OCI-LY3 (cell line): Measurements from ENCODE around the gene RPL12.

Experiments
- H2AFZ ChIP-seq: fragments of 200-600, 300-600 bp; shearing (Covaris generic); 2 replicates; pipeline ENCODE4 v1.6.0; 2014; ENCODE audit warnings: antibody characterized with exemption, low read depth, low read length
- H3K27ac ChIP-seq: fragments of 200-600, 300-600 bp; sonication (generic); 2 replicates; pipeline ENCODE4 v1.5.1; 2014; ENCODE audit warnings: mild to moderate bottlenecking, low read length, moderate library complexity, mixed read lengths
- H3K27me3 ChIP-seq: fragments of 200-600, 300-600 bp; sonication (generic); 2 replicates; pipeline ENCODE4 v1.6.1; 2014; ENCODE audit warnings: low read depth, low read length, mixed read lengths
- H3K36me3 ChIP-seq: fragments of 200-600, 300-600 bp; sonication (generic); replicated peaks from 2 replicates; pipeline ENCODE3; 2014; ENCODE audit warnings: low read depth, low read length, mixed read lengths
- H3K4me1 ChIP-seq: fragments of 300-600, 200-600 bp; sonication (generic); 2 replicates; pipeline ENCODE4 v1.6.1; 2014; ENCODE audit warnings: low read length, mixed read lengths
- H3K4me2 ChIP-seq: fragments of 200-600, 300-600 bp; sonication (generic); 2 replicates; pipeline ENCODE4 v1.6.1; 2014; ENCODE audit warnings: low read length, mixed read lengths
- H3K4me3 ChIP-seq: fragments of 300-600, 200-600 bp; sonication (generic); 2 replicates; pipeline ENCODE4 v1.5.1; 2014; ENCODE audit warnings: antibody characterized with exemption, mild to moderate bottlenecking, low read length, moderate library complexity
- H3K79me2 ChIP-seq: fragments of 300-600, 200-600 bp; shearing (Covaris generic); 2 replicates; pipeline ENCODE4 v1.6.1; 2014; ENCODE audit warnings: mild to moderate bottlenecking, low read length, mixed read lengths
- H3K9ac ChIP-seq: fragments of 300-600, 200-600 bp; shearing (Covaris generic); 2 replicates; pipeline ENCODE4 v1.6.0; 2014; ENCODE audit warnings: mild to moderate bottlenecking, low read length, moderate library complexity
- H3K9me3 ChIP-seq: fragments of 200-600, 300-600 bp; shearing (Covaris generic); 2 replicates; pipeline ENCODE4 v1.6.1; 2014; ENCODE audit warnings: low read length, mixed read lengths; ENCODE audit not compliant: insufficient read depth
- H4K20me1 ChIP-seq: fragments of 200-600, 300-600 bp; sonication (generic); 2 replicates; pipeline ENCODE4 v1.6.1; 2016; ENCODE audit warnings: low read length, mixed read lengths; ENCODE audit not compliant: insufficient read depth
- EZH2phosphoT487 ChIP-seq: fragments of 200-600 bp; shearing (Covaris generic); IDR thresholded peaks from 2 replicates; pipeline ENCODE4 v1.6.1; 2018; ENCODE audit warnings: antibody characterized with exemption, mixed run types, low read depth
- TF ChIP-seq, protein P1 (sequence below): fragments of 200-600, 300-600 bp; sonication (generic); IDR thresholded peaks from 2 replicates; pipeline ENCODE4 v1.5.1; 2014; ENCODE audit warnings: antibody characterized with exemption, low read length, low read depth

The RPL12 gene

DNA sequence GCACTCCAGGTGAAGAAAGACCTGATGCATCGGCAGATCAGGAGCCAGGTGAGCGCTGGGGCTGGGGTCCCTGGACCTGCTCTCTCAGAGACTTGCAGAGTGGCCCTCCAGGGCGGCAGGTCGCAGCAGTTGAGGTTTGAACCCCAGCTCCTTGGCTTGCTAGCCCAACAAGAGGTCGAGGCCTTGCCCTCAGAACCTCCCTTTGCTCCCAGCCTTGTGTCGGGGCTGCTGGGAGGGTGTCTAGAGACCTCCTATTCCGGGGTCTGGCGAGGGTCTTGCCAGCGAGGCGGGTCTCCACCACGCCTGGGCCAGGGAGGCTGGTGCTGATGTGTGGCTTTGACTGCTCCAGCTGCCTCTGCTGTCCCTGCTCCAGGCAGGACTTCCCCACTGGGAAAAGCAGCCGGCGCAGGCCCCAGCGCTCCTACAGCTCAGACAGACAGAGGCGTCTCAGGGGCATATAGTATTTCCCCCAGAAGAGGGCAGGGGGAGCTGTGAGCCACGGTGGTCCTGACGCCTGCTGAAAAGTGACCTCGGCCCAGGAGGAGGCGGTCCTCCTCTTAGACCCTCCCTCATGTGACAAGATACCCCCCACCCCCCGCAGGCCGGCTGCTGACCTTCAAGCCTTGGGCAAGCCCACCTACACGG is 38.4 kb upstream of the RPL12 start:
- Histone ChIP-seq H3K9ac (no peak overlapping the region), H2AFZ (no peak overlapping the region), H3K9me3 (no peaks in the 10 kb centered on the region), H3K36me3 (peaks cover 14% of the 10 kb centered on the region), H4K20me1 (no peaks in the 10 kb centered on the region), H3K27me3 (no peaks in the 10 kb centered on the region), H3K4me3 (no peak overlapping the region), H3K4me2 (no peak overlapping the region), H3K4me1 (no peaks in the 10 kb centered on the region), H3K79me2 (no peaks in the 10 kb centered on the region), H3K27ac (no peak overlapping the region)
- TF ChIP-seq, protein P1, sequence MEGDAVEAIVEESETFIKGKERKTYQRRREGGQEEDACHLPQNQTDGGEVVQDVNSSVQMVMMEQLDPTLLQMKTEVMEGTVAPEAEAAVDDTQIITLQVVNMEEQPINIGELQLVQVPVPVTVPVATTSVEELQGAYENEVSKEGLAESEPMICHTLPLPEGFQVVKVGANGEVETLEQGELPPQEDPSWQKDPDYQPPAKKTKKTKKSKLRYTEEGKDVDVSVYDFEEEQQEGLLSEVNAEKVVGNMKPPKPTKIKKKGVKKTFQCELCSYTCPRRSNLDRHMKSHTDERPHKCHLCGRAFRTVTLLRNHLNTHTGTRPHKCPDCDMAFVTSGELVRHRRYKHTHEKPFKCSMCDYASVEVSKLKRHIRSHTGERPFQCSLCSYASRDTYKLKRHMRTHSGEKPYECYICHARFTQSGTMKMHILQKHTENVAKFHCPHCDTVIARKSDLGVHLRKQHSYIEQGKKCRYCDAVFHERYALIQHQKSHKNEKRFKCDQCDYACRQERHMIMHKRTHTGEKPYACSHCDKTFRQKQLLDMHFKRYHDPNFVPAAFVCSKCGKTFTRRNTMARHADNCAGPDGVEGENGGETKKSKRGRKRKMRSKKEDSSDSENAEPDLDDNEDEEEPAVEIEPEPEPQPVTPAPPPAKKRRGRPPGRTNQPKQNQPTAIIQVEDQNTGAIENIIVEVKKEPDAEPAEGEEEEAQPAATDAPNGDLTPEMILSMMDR, result no peak
- TF ChIP-seq EZH2phosphoT487, result no peak

DNA sequence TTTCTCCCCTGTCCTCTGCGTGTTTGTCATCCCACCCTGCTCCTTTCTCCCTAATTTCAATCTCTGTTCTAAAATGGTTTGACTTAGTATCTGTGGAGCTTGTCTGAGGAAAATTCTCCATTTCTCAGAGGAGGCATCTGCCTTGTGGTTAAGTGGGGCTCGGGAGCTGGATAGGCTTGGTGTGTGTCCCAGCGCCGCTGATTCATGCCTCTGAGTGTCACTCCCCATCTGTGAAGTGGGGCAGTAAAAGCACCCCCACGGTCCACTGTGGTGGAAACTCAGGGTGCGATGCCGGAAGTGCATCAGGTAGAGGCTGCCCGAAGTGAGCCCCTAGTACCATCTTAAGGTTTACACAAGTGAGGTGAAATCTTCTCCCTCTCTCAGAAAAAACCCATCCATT is 37.7 kb upstream of the RPL12 start:
- H3K4me1 ChIP-seq, result no peaks in the 10 kb centered on the region
- no peaks in the 10 kb centered on the region for H3K9me3 ChIP-seq
- peaks cover 12% of the 10 kb centered on the region for H3K36me3 ChIP-seq
- H3K79me2 ChIP-seq, result no peaks in the 10 kb centered on the region
- H3K9ac ChIP-seq, result no peak overlapping the region
- H3K27ac ChIP-seq, result no peak overlapping the region
- no peaks in the 10 kb centered on the region for H4K20me1 ChIP-seq
- H3K4me3 ChIP-seq, result no peak overlapping the region
- no peak overlapping the region for H2AFZ ChIP-seq
- TF ChIP-seq, protein P1, result no peak
- no peak for TF ChIP-seq EZH2phosphoT487
- no peaks in the 10 kb centered on the region for H3K27me3 ChIP-seq
- no peak overlapping the region for H3K4me2 ChIP-seq

DNA sequence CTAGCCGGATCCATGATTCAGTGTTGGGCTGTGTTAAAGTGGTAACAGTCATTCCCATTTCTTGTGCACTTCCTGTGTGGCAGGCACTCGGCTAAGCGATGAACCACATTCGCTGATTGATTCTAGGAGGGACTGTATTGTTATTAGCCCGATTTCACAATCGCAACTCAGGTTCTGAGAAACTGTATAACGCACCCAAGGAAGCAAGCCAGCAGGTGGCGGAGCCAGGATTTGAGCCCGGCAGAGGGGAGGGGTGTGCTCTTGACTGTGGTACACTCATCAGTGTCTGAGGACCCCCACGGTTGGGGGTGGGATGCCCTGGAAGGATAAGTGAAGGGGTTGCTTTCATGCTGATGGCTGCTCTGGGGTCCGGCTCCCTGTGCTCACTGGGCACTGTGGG is 34.8 kb upstream of the RPL12 start:
- no peak overlapping the region for H3K9ac ChIP-seq

DNA sequence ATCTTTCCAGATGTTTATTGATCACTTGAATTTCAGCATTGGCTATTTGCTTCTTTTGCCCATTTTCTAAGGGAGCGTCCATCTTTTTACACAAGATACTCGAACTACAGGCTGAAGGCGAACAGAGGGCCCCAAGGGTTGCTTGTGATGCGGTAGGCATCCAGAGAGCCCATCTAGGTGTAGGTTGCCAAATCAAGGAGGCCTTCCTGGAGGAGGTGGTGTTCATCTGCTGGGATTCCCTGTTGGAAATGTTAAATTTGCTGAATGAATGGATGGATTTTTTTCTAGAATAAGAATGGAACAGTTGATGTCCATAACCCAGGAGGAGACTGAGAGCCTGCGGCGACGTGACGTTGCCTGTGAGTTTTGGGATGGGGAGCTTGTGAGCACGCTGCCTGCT is 31.5 kb upstream of the RPL12 start:
- Histone ChIP-seq H2AFZ (no peak overlapping the region), H3K9ac (no peak overlapping the region), H3K27me3 (no peaks in the 10 kb centered on the region), H4K20me1 (no peaks in the 10 kb centered on the region), H3K4me2 (no peak overlapping the region), H3K9me3 (no peaks in the 10 kb centered on the region), H3K4me3 (no peak overlapping the region), H3K36me3 (peaks cover 11% of the 10 kb centered on the region), H3K79me2 (no peaks in the 10 kb centered on the region), H3K4me1 (no peaks in the 10 kb centered on the region), H3K27ac (no peak overlapping the region)
- TF ChIP-seq EZH2phosphoT487, result no peak
- TF ChIP-seq, protein P1, result no peak

More for the DNA sequence above, 34.8 kb upstream of the RPL12 start:
- Histone ChIP-seq H3K9me3 (no peaks in the 10 kb centered on the region), H2AFZ (no peak overlapping the region), H3K4me3 (no peak overlapping the region), H3K4me2 (no peak overlapping the region), H3K27ac (no peak overlapping the region), H3K36me3 (peaks cover 11% of the 10 kb centered on the region), H3K79me2 (no peaks in the 10 kb centered on the region), H4K20me1 (no peaks in the 10 kb centered on the region), H3K27me3 (no peaks in the 10 kb centered on the region), H3K4me1 (no peaks in the 10 kb centered on the region)
- TF ChIP-seq, protein P1, result no peak
- TF ChIP-seq EZH2phosphoT487, result no peak
